Transverse colon (tissue), 4 donors: ENCODE data around the gene FAM171A2. TPM values are rescaled to one million over a fixed set of nuclear protein-coding genes. Genes with fewer than 3 reads are reported as not detected.

Source experiments
- DNase-seq: peaks from one replicate; pipeline ENCODE4 v3.0.0-alpha.2; 2019
- H3K27ac ChIP-seq, 4 donors: fragments of 200-600 bp; sonication (generic); 2 replicates each; pipeline ENCODE4 v1.5.1; 2016 to 2018; ENCODE audit warnings: inconsistent platforms in 4 of 4
- H3K27me3 ChIP-seq: fragments of 200-600 bp; sonication (generic); 2 replicates; pipeline ENCODE4 v1.5.1; 2017; ENCODE audit warnings: inconsistent platforms
- H3K36me3 ChIP-seq, 4 donors: fragments of 200-600 bp; sonication (generic); 2 replicates each; pipeline ENCODE4 v1.5.1; 2017 to 2019; ENCODE audit warnings: inconsistent platforms in 4 of 4
- H3K4me1 ChIP-seq, 4 donors: fragments of 200-600 bp; sonication (generic); 2 replicates each; pipeline ENCODE4 v1.5.1; 2017 to 2020; ENCODE audit warnings: inconsistent platforms in 4 of 4
- H3K4me3 ChIP-seq, 4 donors: fragments of 200-600 bp; sonication (generic); 1 replicate in 1 of 4; 2 replicates in 3 of 4; pipeline versions ENCODE4 v1.5.1 to v1.6.1; 2017 to 2019; ENCODE audit warnings: inconsistent platforms in 4 of 4
- H3K9me3 ChIP-seq, 2 donors: fragments of 200-600 bp; sonication (generic); 2 replicates each; pipeline ENCODE4 v1.5.1; 2017 to 2019; ENCODE audit warnings: inconsistent platforms in 2 of 2
- CTCF ChIP-seq, 5 experiments: fragments of 200-600 bp in 3 of 5; fragments of 450-650 bp in 2 of 5; sonication (generic) in 3 of 5; IDR thresholded peaks; 1 replicate in 2 of 5; 2 replicates in 3 of 5; pipeline ENCODE4 v1.5.1; 2016 to 2017; ENCODE audit warnings: antibody characterized with exemption in 5 of 5, inconsistent platforms in 3 of 5, mild to moderate bottlenecking in 2 of 5, moderate library complexity in 1 of 5
- EP300 ChIP-seq: sonication (generic); formaldehyde crosslinking; IDR thresholded peaks from one replicate; pipeline ENCODE4 v1.6.1; 2017; ENCODE audit warnings: antibody characterized with exemption, low read depth
- POLR2A ChIP-seq: fragments of 450-650 bp; IDR thresholded peaks from one replicate; pipeline ENCODE4 v1.6.1; 2016; ENCODE audit warnings: antibody characterized with exemption, mild to moderate bottlenecking, moderate library complexity
- POLR2AphosphoS5 ChIP-seq, 3 donors: sonication (generic); formaldehyde crosslinking; IDR thresholded peaks; one replicate each; pipeline ENCODE4 v1.6.1; 2016; ENCODE audit warnings: antibody characterized with exemption in 3 of 3
- WGBS, 2 donors: methylation state at CpG; one replicate each; pipeline ENCODE4 v1.1.5; 2018; ENCODE audit warnings: low coverage in 1 of 2; 5-methylcytosine and 5-hydroxymethylcytosine counted together
- in situ Hi-C, 4 donors: fragments of 200-750 bp; cut with MboI; loops; one replicate each; pipeline versions ENCODE4 v1.15.0 to v1.15.1; 2017; ENCODE audit warnings: low sequenced_read_pairs in 3 of 4, low pct_ligation_motif_present in 1 of 4, low pct_unique_long_range_greater_than_20kb in 1 of 4
- intact Hi-C: fragments of 100-400 bp; cut with DNase I; formaldehyde crosslinking; loops from one replicate; pipeline ENCODE4 v1.15.1; 2023; ENCODE audit warnings: low total_unique reads
- total RNA-seq, 4 donors: library from RNA; depleted of rRNA; stranded (reverse); fragments of >200 nt; gene quantifications; one replicate each; pipeline ENCODE4 v1.1.0, GENCODE V29; 2016

The FAM171A2 gene
- total RNA-seq, result 1 to 10 TPM in 1 of 4 donors, under 1 TPM in 2, not detected in 1; 0.14 to 7.9 (median 0.95) TPM

GRCh38 chr17:44363613-44364159, at the start of gene FAM171A2:
FAM171A2 (minus strand) TSS chr17:44363853; CDS start chr17:44363714, 139 bp downstream.
- intact Hi-C loops, result no loop called here
- Histone ChIP-seq H3K27me3 (peaks cover 44% of the 10 kb centered on the region), H3K4me1 (peaks cover 0 to 13% (median 4%) of the 10 kb centered on the region in 4 donors), H3K4me3 (peak within 1 kb of the TSS; percentile 52 to 83 (median 63)), H3K36me3 (no peaks in the 10 kb centered on the region), H3K9me3 (no peaks in the 10 kb centered on the region), H3K27ac (peak within 1 kb of the TSS in 1 of 4 donors; percentile 13)
- 0% methylated on average over 34 of the region's 63 CpGs; no CpG with 5 or more reads in 1 of the 2 donors for WGBS, 2 donors
- TF ChIP-seq EP300 (no peak), CTCF (IDR thresholded peaks at IDR 0.05) (peak in 4 of 5 experiments; percentile 9 to 82 (median 67)), POLR2A (no peak)
- in situ Hi-C loops, result no loop called here
- peak; percentile 53 for DNase-seq

GRCh38 chr17:44409309-44410028, 45.8 kb upstream of the FAM171A2 start:
- TF ChIP-seq EP300, result no peak
- no peak for TF ChIP-seq POLR2AphosphoS5 (IDR thresholded peaks at IDR 0.05)
- TF ChIP-seq CTCF (IDR thresholded peaks at IDR 0.05), result no peak
- TF ChIP-seq POLR2A, result no peak
- no peak overlapping the region for H3K4me3 ChIP-seq
- no peak for DNase-seq
- 77 to 82% methylated on average over 6 to 7 of the region's 7 CpGs for WGBS, 2 donors
- in situ Hi-C loops (no loop called here), intact Hi-C loops (no loop called here)
- no peaks in the 10 kb centered on the region for H3K9me3 ChIP-seq
- H3K27me3 ChIP-seq, result no peaks in the 10 kb centered on the region
- H3K4me1 ChIP-seq, result no peaks in the 10 kb centered on the region
- H3K27ac ChIP-seq, result no peak overlapping the region
- H3K36me3 ChIP-seq, result peaks cover 0 to 9% (median 2%) of the 10 kb centered on the region in 4 donors

GRCh38 chr17:44408786-44409185, 45.1 kb upstream of the FAM171A2 start:
- Histone ChIP-seq H3K36me3 (peaks cover 0 to 16% (median 2%) of the 10 kb centered on the region in 4 donors), H3K4me1 (no peaks in the 10 kb centered on the region), H3K27me3 (no peaks in the 10 kb centered on the region), H3K4me3 (no peak overlapping the region), H3K27ac (no peak overlapping the region), H3K9me3 (no peaks in the 10 kb centered on the region)
- TF ChIP-seq POLR2A (no peak), CTCF (IDR thresholded peaks at IDR 0.05) (no peak), POLR2AphosphoS5 (IDR thresholded peaks at IDR 0.05) (no peak), EP300 (no peak)
- in situ Hi-C loops, result no loop called here
- 80 to 82% methylated on average over 2 to 4 of the region's 4 CpGs for WGBS, 2 donors
- DNase-seq, result no peak
- intact Hi-C loops, result no loop called here

GRCh38 chr17:44402564-44403172, 39.0 kb upstream of the FAM171A2 start:
- H3K27ac ChIP-seq, result no peak overlapping the region
- in situ Hi-C loops (no loop called here), intact Hi-C loops (no loop called here)
- no peak overlapping the region for H3K4me3 ChIP-seq
- 84 to 94% methylated on average over 2 to 5 of the region's 5 CpGs for WGBS, 2 donors
- DNase-seq, result no peak
- TF ChIP-seq POLR2A (no peak), EP300 (no peak), POLR2AphosphoS5 (IDR thresholded peaks at IDR 0.05) (no peak), CTCF (IDR thresholded peaks at IDR 0.05) (no peak)
- no peaks in the 10 kb centered on the region for H3K27me3 ChIP-seq
- no peaks in the 10 kb centered on the region for H3K9me3 ChIP-seq
- no peaks in the 10 kb centered on the region for H3K4me1 ChIP-seq
- H3K36me3 ChIP-seq, result peaks cover 0 to 32% (median 16%) of the 10 kb centered on the region in 4 donors
